HCT116 (cell line): ENCODE data around the gene TAPT1. TPM values are rescaled to one million over a fixed set of nuclear protein-coding genes. Genes with fewer than 3 reads are reported as not detected.

Experiments
- ATAC-seq: fragments of 200-7000 bp; cut with Tn5 transposase; 2 replicates; pipeline ENCODE4 v1.9.1; 2020; ENCODE audit warnings: mild to moderate bottlenecking, moderate library complexity
- BruUV-seq: library from RNA; stranded (reverse); fragments of 400-500 nt; replicated peaks from 2 replicates; lab custom pipeline; 2021; lab: Mats Ljungman, UMichigan
- CTCF ChIA-PET: fragments of 300-600 bp; sonication (Branson Sonifier 250); formaldehyde crosslinking; loops from one replicate; lab custom pipeline; 2021; ENCODE audit warnings: antibody characterized with exemption; lab: Charles Lee
- POLR2A ChIA-PET: fragments of 300-600, 350-600 bp; sonication (Branson Sonifier 250); formaldehyde crosslinking; loops from one replicate; lab custom pipeline; 2021; ENCODE audit warnings: antibody characterized with exemption; lab: Charles Lee
- RAD21 ChIA-PET, 2 experiments: fragments of 300-600 bp; sonication (Branson Sonifier 250); formaldehyde crosslinking; loops; one replicate each; lab custom pipeline; 2023; ENCODE audit warnings: low total read pairs in 2 of 2; ENCODE audit not compliant: uncharacterized antibody in 2 of 2, unreplicated experiment in 2 of 2, low non-redundant PET in 1 of 2; lab: Charles Lee
- DNase-seq: peaks from one replicate; pipeline ENCODE4 v3.0.0-alpha.2; 2010; ENCODE audit warnings: low read depth, low spot score
- H2AFZ ChIP-seq: fragments of 200-600 bp; shearing (Covaris generic), sonication (generic); 2 replicates; pipeline ENCODE4 v1.6.1; 2017; ENCODE audit warnings: low read depth, mixed run types, mixed read lengths, antibody characterized with exemption, low read length; ENCODE audit not compliant: poor library complexity, severe bottlenecking
- H3K27ac ChIP-seq: 2 replicates; pipeline ENCODE4 v1.5.1; 2012; ENCODE audit warnings: low read depth, low read length
- H3K27me3 ChIP-seq: fragments of 200-600 bp; sonication (generic); 2 replicates; pipeline ENCODE4 v1.6.1; 2016; ENCODE audit warnings: mixed run types, low read length, mixed read lengths; ENCODE audit not compliant: insufficient read depth
- H3K36me3 ChIP-seq, 2 experiments: fragments of 200-500 bp in 1 of 2; fragments of 200-600 bp in 1 of 2; sonication (Bioruptor generic) in 1 of 2; sonication (generic) in 1 of 2; 2 replicates each; pipeline versions ENCODE4 v1.5.1 to v1.6.1; 2014 to 2016; ENCODE audit warnings: low read length in 2 of 2, inconsistent platforms in 1 of 2, mixed read lengths in 1 of 2, mixed run types in 1 of 2; ENCODE audit not compliant: insufficient read depth in 2 of 2, control insufficient read depth in 1 of 2
- H3K4me1 ChIP-seq, 2 experiments: fragments of 200-600 bp in 1 of 2; sonication (generic) in 1 of 2; 2 replicates each; pipeline versions ENCODE4 v1.5.1 to v1.6.1; 2012 to 2017; ENCODE audit warnings: low read length in 2 of 2, inconsistent platforms in 1 of 2, mild to moderate bottlenecking in 1 of 2, mixed read lengths in 1 of 2, mixed run types in 1 of 2, moderate library complexity in 1 of 2; ENCODE audit not compliant: insufficient read depth in 2 of 2, control insufficient read depth in 1 of 2
- H3K4me2 ChIP-seq: fragments of 200-600 bp; sonication (generic); 2 replicates; pipeline ENCODE4 v1.6.1; 2017; ENCODE audit warnings: mixed run types, low read length, mixed read lengths
- H3K4me3 ChIP-seq, 2 experiments: fragments of 200-600 bp in 1 of 2; sonication (generic) in 1 of 2; replicated peaks in 1 of 2; 2 replicates each; pipeline ENCODE4 v1.5.1; 2011 to 2016; ENCODE audit warnings: low read length in 2 of 2, control low read depth in 1 of 2, low read depth in 1 of 2, mild to moderate bottlenecking in 1 of 2, mixed read lengths in 1 of 2, mixed run types in 1 of 2
- H3K79me2 ChIP-seq: fragments of 200-600 bp; sonication (generic); 2 replicates; pipeline ENCODE4 v1.6.1; 2017; ENCODE audit warnings: mild to moderate bottlenecking, mixed run types, low read length, moderate library complexity, mixed read lengths; ENCODE audit not compliant: insufficient read depth
- H3K9ac ChIP-seq: fragments of 200-600 bp; sonication (generic); 2 replicates; pipeline ENCODE4 v1.6.1; 2016; ENCODE audit warnings: low read length, mixed read lengths
- H3K9me2 ChIP-seq: fragments of 200-600 bp; sonication (generic), shearing (Covaris generic); 2 replicates; pipeline ENCODE4 v1.6.1; 2017; ENCODE audit warnings: mixed run types, mild to moderate bottlenecking, moderate library complexity; ENCODE audit not compliant: insufficient read depth
- H3K9me3 ChIP-seq, 2 experiments: fragments of 200-500 bp in 1 of 2; fragments of 200-600 bp in 1 of 2; sonication (Bioruptor generic) in 1 of 2; sonication (generic) in 1 of 2; 2 replicates each; pipeline ENCODE4 v1.6.1; 2014 to 2017; ENCODE audit warnings: low read length in 2 of 2, mixed read lengths in 2 of 2, inconsistent platforms in 1 of 2, low read depth in 1 of 2, mild to moderate bottlenecking in 1 of 2, mixed run types in 1 of 2, moderate library complexity in 1 of 2; ENCODE audit not compliant: control insufficient read depth in 1 of 2, insufficient read depth in 1 of 2
- H4K20me1 ChIP-seq: fragments of 200-600 bp; sonication (generic), shearing (Covaris generic); 2 replicates; pipeline ENCODE4 v1.6.1; 2017; ENCODE audit warnings: mixed run types, mild to moderate bottlenecking, moderate library complexity; ENCODE audit not compliant: insufficient read depth
- ATF3 ChIP-seq: IDR thresholded peaks from 2 replicates; pipeline ENCODE4 v1.6.1; 2012
- CEBPB ChIP-seq: IDR thresholded peaks from 2 replicates; pipeline ENCODE4 v1.6.1; 2012; ENCODE audit warnings: low read depth
- CTCF ChIP-seq, 3 experiments: fragments of 200-600 bp in 1 of 3; sonication (generic) in 1 of 3; IDR thresholded peaks in 2 of 3; conservative IDR thresholded peaks in 1 of 3; 2 replicates each; pipeline ENCODE4 v1.5.1; 2012 to 2017; ENCODE audit warnings: low read depth in 2 of 3, low read length in 2 of 3, antibody characterized with exemption in 1 of 3, borderline replicate concordance in 1 of 3, control low read depth in 1 of 3, mild to moderate bottlenecking in 1 of 3, mixed read lengths in 1 of 3, mixed run types in 1 of 3, moderate library complexity in 1 of 3; ENCODE audit not compliant: insufficient read depth in 1 of 3
- EGR1 ChIP-seq: IDR thresholded peaks from 2 replicates; pipeline ENCODE4 v1.6.1; 2012; ENCODE audit warnings: low read depth
- ELF1 ChIP-seq: IDR thresholded peaks from 2 replicates; pipeline ENCODE4 v1.6.1; 2012; ENCODE audit warnings: low read depth, borderline replicate concordance
- EZH2phosphoT487 ChIP-seq: fragments of 200-600 bp; IDR thresholded peaks from 2 replicates; pipeline ENCODE4 v1.6.1; 2018; ENCODE audit warnings: antibody characterized with exemption, borderline replicate concordance
- FOSL1 ChIP-seq: IDR thresholded peaks from 2 replicates; pipeline ENCODE4 v1.6.1; 2012; ENCODE audit warnings: low read depth
- JUND ChIP-seq: IDR thresholded peaks from 2 replicates; pipeline ENCODE4 v1.6.1; 2012
- MAX ChIP-seq: IDR thresholded peaks from 2 replicates; pipeline ENCODE4 v1.6.1; 2012
- RAD21 ChIP-seq: IDR thresholded peaks from 2 replicates; pipeline ENCODE4 v1.6.1; 2012; ENCODE audit warnings: low read depth, mild to moderate bottlenecking
- SIN3A ChIP-seq: IDR thresholded peaks from 2 replicates; pipeline ENCODE4 v1.6.1; 2012; ENCODE audit warnings: low read depth
- SP1 ChIP-seq: IDR thresholded peaks from 2 replicates; pipeline ENCODE4 v1.6.1; 2012; ENCODE audit warnings: low read depth
- SRF ChIP-seq: IDR thresholded peaks from 2 replicates; pipeline ENCODE4 v1.6.1; 2012; ENCODE audit warnings: low read depth
- TCF7L2 ChIP-seq: IDR thresholded peaks from 2 replicates; pipeline ENCODE4 v1.7.0; 2011; ENCODE audit warnings: borderline replicate concordance, inconsistent platforms; ENCODE audit not compliant: insufficient read depth, insufficient read length; ENCODE audit errors: extremely low read depth
- YY1 ChIP-seq: IDR thresholded peaks from 2 replicates; pipeline ENCODE4 v1.6.1; 2011; ENCODE audit warnings: low read length, low read depth, moderate library complexity, mild to moderate bottlenecking; ENCODE audit not compliant: insufficient replicate concordance; ENCODE audit errors: extremely low read depth
- ZFX ChIP-seq: fragments of 450-650 bp; IDR thresholded peaks from 2 replicates; pipeline ENCODE4 v1.6.1; 2017
- ZNF274 ChIP-seq: fragments of 200-500 bp; sonication (Bioruptor generic); IDR thresholded peaks from 2 replicates; pipeline ENCODE4 v1.6.1; 2014; ENCODE audit warnings: mild to moderate bottlenecking, low read depth, low read length, inconsistent platforms
- intact Hi-C: fragments of 100-400 bp; cut with micrococcal nuclease; formaldehyde crosslinking; loops from 2 replicates; pipeline ENCODE4 v1.10.0; 2022
- total RNA-seq: library from RNA; stranded (reverse); gene quantifications from one replicate; pipeline ENCODE4 v1.2.1, GENCODE V29; 2021; ENCODE audit not compliant: unreplicated experiment

Gene TAPT1
- total RNA-seq, 1 experiment from 2014 or later, result 11.7 TPM

GRCh38 chr4:16160457-16160856 is 65.8 kb downstream of the TAPT1 start:
- TF ChIP-seq SRF (no peak), EGR1 (no peak), TCF7L2 (no peak), SP1 (no peak), ATF3 (no peak), YY1 (no peak), MAX (no peak), CEBPB (no peak), RAD21 (no peak), SIN3A (no peak), EZH2phosphoT487 (no peak), FOSL1 (no peak)
- CTCF ChIA-PET, result no interaction called here

GRCh38 chr4:16159286-16159685 is 67.0 kb downstream of the TAPT1 start:
- Histone ChIP-seq H3K9me3 (no peaks in the 10 kb centered on the region), H3K79me2 (no peaks in the 10 kb centered on the region), H3K4me3 (no peak overlapping the region), H3K4me1 (no peaks in the 10 kb centered on the region), H3K9ac (no peak overlapping the region), H3K9me2 (no peaks in the 10 kb centered on the region), H3K36me3 (no peaks in the 10 kb centered on the region), H3K4me2 (no peak overlapping the region), H3K27ac (no peak overlapping the region), H4K20me1 (no peaks in the 10 kb centered on the region), H2AFZ (no peak overlapping the region), H3K27me3 (no peaks in the 10 kb centered on the region)
- intact Hi-C loops, result no loop called here
- RAD21 ChIA-PET, result no interaction called here
- BruUV-seq, result no TSS peak
- CTCF ChIA-PET, result no interaction called here
- POLR2A ChIA-PET, result no interaction called here
- ATAC-seq, result no peak
- no peak for DNase-seq
- TF ChIP-seq YY1, result no peak
- TF ChIP-seq RAD21, result no peak
- no peak for TF ChIP-seq TCF7L2
- TF ChIP-seq FOSL1, result no peak
- TF ChIP-seq EZH2phosphoT487, result no peak
- no peak for TF ChIP-seq ELF1
- TF ChIP-seq ZNF274, result no peak
- TF ChIP-seq CTCF (IDR thresholded peaks at IDR 0.05 in 2 of 3, conservative IDR thresholded peaks at IDR 0.05 in 1 of 3; ENCODE audit: borderline replicate concordance in 1 of 3, insufficient read depth in 1 of 3, low read depth in 2 of 3, low read length in 2 of 3), result no peak
- TF ChIP-seq JUND, result no peak
- TF ChIP-seq SP1, result no peak
- TF ChIP-seq ZFX, result no peak
- no peak for TF ChIP-seq MAX
- no peak for TF ChIP-seq EGR1
- TF ChIP-seq ATF3, result no peak
- no peak for TF ChIP-seq CEBPB

More at GRCh38 chr4:16160457-16160856, 65.8 kb downstream of the TAPT1 start:
- POLR2A ChIA-PET, result no interaction called here
- Histone ChIP-seq H3K4me2 (no peak overlapping the region), H3K79me2 (no peaks in the 10 kb centered on the region), H3K4me1 (no peaks in the 10 kb centered on the region), H3K36me3 (no peaks in the 10 kb centered on the region), H3K9me3 (no peaks in the 10 kb centered on the region), H2AFZ (no peak overlapping the region), H3K9me2 (no peaks in the 10 kb centered on the region), H3K9ac (no peak overlapping the region), H3K27ac (no peak overlapping the region), H4K20me1 (no peaks in the 10 kb centered on the region), H3K4me3 (no peak overlapping the region), H3K27me3 (no peaks in the 10 kb centered on the region)
- RAD21 ChIA-PET, result no interaction called here
- DNase-seq (no peak), ATAC-seq (no peak)
- intact Hi-C loops, result no loop called here
- no TSS peak for BruUV-seq
